ENCODE measurements around the gene PROZ.
A peak's percentile ranks its signal among the peaks of the same experiment; 100 is the strongest.

Gene PROZ

DNA sequence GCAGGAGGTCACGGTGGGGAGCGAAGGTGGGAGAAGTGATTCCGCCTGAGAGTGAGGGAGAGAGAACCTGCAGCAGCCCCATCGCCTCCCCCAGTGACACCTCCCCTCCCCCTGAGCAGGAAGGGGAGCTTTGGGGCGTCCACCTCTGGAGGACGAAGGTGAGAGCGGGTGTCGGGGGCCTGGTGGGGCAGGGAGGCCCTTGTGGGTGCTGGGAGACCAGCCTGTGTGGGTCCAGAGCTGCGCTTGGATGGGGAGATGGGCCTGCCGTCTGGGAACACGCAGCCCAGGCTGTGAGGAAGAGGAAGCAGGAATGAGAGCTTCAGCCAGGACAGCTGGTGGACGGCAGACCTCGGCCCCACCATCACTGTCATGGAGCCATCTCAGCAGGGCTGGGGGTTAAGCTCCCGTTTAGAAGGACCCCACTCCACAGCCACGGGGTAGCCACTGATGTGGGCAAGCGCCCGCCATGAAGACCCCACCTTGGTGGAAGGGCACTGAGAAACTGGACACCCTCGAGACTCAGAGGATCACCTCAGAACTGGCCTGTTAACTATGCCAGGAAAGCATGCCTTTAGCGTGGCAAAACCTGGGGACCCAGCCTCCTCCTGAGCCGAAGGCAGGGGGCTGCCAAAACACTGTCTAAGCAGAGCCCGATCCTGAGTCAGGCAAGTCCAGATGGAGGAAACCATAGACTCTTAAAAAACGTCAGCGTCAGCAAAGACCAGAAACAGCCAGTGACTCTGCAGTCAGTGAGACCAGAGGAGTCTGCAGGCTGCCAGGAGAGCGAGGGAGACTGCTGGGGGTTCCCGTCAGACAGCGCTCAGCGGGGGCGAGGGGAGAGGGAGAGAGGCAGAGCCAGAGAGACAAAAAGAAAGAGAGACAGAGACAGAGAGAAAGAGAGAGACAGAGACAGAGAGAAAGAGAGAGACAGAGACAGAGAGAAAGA, 6.4 kb upstream of the PROZ start:
- no peak overlapping the region for H3K4me2 ChIP-seq
- no peak overlapping the region for H3K9ac ChIP-seq
- H3K27ac ChIP-seq: no peak overlapping the region
- peak overlapping the region; percentile 33; the same call in 1 of the 2 replicates for H2AFZ ChIP-seq (ENCODE audit: low read depth)
- no peaks in the 10 kb centered on the region for H3K27me3 ChIP-seq (ENCODE audit: insufficient read depth, low read depth)
- no peaks in the 10 kb centered on the region for H4K20me1 ChIP-seq (ENCODE audit: insufficient read depth)
- TF ChIP-seq, protein P1, sequence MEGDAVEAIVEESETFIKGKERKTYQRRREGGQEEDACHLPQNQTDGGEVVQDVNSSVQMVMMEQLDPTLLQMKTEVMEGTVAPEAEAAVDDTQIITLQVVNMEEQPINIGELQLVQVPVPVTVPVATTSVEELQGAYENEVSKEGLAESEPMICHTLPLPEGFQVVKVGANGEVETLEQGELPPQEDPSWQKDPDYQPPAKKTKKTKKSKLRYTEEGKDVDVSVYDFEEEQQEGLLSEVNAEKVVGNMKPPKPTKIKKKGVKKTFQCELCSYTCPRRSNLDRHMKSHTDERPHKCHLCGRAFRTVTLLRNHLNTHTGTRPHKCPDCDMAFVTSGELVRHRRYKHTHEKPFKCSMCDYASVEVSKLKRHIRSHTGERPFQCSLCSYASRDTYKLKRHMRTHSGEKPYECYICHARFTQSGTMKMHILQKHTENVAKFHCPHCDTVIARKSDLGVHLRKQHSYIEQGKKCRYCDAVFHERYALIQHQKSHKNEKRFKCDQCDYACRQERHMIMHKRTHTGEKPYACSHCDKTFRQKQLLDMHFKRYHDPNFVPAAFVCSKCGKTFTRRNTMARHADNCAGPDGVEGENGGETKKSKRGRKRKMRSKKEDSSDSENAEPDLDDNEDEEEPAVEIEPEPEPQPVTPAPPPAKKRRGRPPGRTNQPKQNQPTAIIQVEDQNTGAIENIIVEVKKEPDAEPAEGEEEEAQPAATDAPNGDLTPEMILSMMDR (conservative IDR thresholded peaks at IDR 0.05; ENCODE audit: low read depth, low read length): no peak
- no peaks in the 10 kb centered on the region for H3K36me3 ChIP-seq (ENCODE audit: insufficient read depth)
- no peaks in the 10 kb centered on the region for H3K79me2 ChIP-seq (ENCODE audit: insufficient read depth, low read depth)
- peaks cover 9% of the 10 kb centered on the region for H3K4me1 ChIP-seq (ENCODE audit: low read depth, poor library complexity, severe bottlenecking)
- H3K4me3 ChIP-seq (IDR thresholded peaks at IDR 0.05; ENCODE audit: insufficient read depth, low read depth, low read length): no peak overlapping the region

DNA sequence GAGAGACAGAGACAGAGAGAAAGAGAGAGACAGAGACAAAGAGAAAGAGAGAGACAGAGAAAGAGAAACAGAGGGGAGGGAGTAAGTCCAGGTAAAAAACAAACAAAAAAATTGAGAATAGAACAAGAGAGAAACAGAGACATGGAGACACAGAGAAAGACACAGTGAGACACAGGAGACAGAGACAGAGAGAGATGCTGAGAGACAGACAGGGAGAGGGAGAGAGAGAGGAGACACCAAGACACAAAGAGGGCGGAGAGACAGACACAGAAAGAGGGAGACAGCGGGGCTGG, 5.8 kb upstream of the PROZ start:
- Histone ChIP-seq H3K4me2 (no peak overlapping the region), H3K27ac (no peak overlapping the region), H3K36me3 (ENCODE audit: insufficient read depth) (no peaks in the 10 kb centered on the region), H3K4me3 (IDR thresholded peaks at IDR 0.05; ENCODE audit: insufficient read depth, low read depth, low read length) (no peak overlapping the region), H3K27me3 (ENCODE audit: insufficient read depth, low read depth) (no peaks in the 10 kb centered on the region), H3K9ac (no peak overlapping the region), H3K4me1 (ENCODE audit: low read depth, poor library complexity, severe bottlenecking) (peaks cover 9% of the 10 kb centered on the region), H4K20me1 (ENCODE audit: insufficient read depth) (no peaks in the 10 kb centered on the region), H2AFZ (ENCODE audit: low read depth) (peak overlapping the region; percentile 33; the same call in 1 of the 2 replicates), H3K79me2 (ENCODE audit: insufficient read depth, low read depth) (no peaks in the 10 kb centered on the region)
- TF ChIP-seq, protein P1 (conservative IDR thresholded peaks at IDR 0.05; ENCODE audit: low read depth, low read length): no peak

DNA sequence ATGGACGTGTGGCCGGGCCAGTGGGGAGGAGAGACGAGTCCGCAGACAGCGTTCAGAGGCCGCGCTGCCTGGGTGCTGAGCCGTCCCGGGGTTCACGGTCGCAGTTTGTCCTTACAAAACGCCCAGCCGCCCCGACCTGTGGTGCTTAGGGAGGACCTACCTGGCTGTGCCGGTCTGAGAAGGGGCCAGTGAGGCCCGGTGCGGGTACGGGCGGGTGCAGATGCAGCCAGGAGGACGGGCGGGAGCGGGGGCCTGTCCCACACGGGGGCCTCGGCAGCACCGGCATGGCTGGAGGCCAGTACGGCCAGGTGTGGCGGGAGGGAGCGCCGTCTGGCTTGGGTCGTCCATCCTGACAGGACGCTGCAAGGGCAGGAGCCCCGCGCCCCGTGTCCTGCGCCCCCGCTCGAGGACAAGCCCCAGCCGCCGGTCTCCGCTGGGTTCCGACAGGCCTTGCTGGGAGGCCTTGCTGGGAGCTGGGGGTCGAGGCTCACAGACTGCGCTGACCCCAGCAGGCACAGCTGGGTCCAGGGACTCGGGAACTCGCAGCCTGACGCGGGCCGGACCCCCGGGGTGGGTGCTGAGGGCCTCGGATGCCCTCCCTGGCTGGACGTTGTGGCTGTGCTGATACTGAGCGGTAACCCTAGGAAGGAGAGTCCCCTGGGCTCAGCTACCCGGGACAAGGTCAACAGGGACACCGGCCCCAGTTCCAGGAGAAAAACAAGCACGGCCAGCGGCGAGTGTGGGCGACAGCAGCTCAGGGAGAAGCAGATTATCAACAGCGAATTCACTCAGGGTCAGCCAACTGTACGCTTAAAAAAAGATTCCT, 5.3 kb upstream of the PROZ start:
- no peaks in the 10 kb centered on the region for H3K79me2 ChIP-seq (ENCODE audit: insufficient read depth, low read depth)
- peak overlapping the region; percentile 60; the same call in 1 of the 2 replicates for H3K4me2 ChIP-seq
- no peak overlapping the region for H3K9ac ChIP-seq
- no peak overlapping the region for H3K27ac ChIP-seq
- peaks cover 9% of the 10 kb centered on the region for H3K4me1 ChIP-seq (ENCODE audit: low read depth, poor library complexity, severe bottlenecking)
- H3K27me3 ChIP-seq (ENCODE audit: insufficient read depth, low read depth): no peaks in the 10 kb centered on the region
- TF ChIP-seq, protein P1 (conservative IDR thresholded peaks at IDR 0.05; ENCODE audit: low read depth, low read length): no peak
- peak overlapping the region; percentile 75 for H2AFZ ChIP-seq (ENCODE audit: low read depth)
- no peak overlapping the region for H3K4me3 ChIP-seq (IDR thresholded peaks at IDR 0.05; ENCODE audit: insufficient read depth, low read depth, low read length)
- H4K20me1 ChIP-seq (ENCODE audit: insufficient read depth): no peaks in the 10 kb centered on the region
- H3K36me3 ChIP-seq (ENCODE audit: insufficient read depth): no peaks in the 10 kb centered on the region

DNA sequence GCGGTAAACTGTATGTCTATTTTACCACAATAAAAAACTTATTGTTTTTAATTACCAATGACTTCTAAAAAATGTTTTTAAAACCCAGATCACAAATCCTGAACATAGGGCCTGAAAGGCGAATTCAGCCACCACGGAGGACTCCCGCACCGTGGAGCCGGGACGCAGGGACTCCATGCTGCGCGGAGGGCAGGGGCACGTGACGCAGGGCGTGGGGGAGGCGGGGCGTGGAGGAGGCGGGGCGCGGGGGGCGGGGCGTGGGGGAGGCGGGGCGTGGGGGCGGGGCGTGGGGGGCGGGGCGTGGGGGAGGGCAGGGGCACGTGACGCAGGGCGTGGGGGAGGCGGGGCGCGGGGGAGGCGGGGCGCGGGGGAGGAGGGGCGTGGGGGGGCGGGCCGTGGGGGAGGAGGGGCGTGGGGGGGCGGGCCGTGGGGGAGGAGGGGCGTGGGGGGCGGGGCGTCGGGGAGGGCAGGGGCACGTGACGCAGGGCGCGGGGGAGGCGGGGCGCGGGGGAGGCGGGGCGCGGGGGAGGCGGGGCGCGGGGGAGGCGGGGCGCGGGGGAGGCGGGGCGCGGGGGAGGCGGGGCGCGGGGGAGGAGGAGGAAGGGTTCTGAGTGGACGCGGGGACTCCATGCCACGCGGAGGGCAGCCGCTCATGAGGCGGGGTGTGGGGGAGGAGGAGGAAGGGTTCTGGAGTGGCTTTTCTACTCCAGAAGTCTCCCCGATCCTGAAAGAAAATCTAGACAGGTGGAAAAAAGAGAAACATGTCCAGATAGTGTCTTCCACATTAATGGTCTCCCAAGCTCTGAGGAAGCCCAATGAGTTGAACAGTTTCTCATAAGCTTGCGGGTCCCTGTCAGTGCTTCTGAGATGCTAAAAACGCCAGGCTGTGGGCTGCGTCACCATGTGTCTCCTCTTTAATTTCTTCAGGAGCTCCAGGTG, 4.4 kb upstream of the PROZ start:
- Histone ChIP-seq H3K4me2 (peak overlapping the region; percentile 76), H3K4me3 (IDR thresholded peaks at IDR 0.05; ENCODE audit: insufficient read depth, low read depth, low read length) (no peak overlapping the region), H3K79me2 (ENCODE audit: insufficient read depth, low read depth) (no peaks in the 10 kb centered on the region), H3K9ac (peak overlapping the region; percentile 39; the same call in 1 of the 2 replicates), H3K27me3 (ENCODE audit: insufficient read depth, low read depth) (no peaks in the 10 kb centered on the region), H2AFZ (ENCODE audit: low read depth) (peak overlapping the region; percentile 75), H3K4me1 (ENCODE audit: low read depth, poor library complexity, severe bottlenecking) (peaks cover 9% of the 10 kb centered on the region), H4K20me1 (ENCODE audit: insufficient read depth) (no peaks in the 10 kb centered on the region), H3K27ac (no peak overlapping the region), H3K36me3 (ENCODE audit: insufficient read depth) (no peaks in the 10 kb centered on the region)
- TF ChIP-seq, protein P1 (conservative IDR thresholded peaks at IDR 0.05; ENCODE audit: low read depth, low read length): no peak
